ENCODE data around the gene HNRNPH2. TPM values are rescaled to one million over a fixed set of nuclear protein-coding genes. Genes with fewer than 3 reads are reported as not detected.

The HNRNPH2 gene
- total and polyA plus RNA-seq, 9 of the 15 experiments (the other 6 are each of a cell fraction or from before 2014, with no cell fraction given): 40.0 to 130 (median 60.3) TPM

DNA sequence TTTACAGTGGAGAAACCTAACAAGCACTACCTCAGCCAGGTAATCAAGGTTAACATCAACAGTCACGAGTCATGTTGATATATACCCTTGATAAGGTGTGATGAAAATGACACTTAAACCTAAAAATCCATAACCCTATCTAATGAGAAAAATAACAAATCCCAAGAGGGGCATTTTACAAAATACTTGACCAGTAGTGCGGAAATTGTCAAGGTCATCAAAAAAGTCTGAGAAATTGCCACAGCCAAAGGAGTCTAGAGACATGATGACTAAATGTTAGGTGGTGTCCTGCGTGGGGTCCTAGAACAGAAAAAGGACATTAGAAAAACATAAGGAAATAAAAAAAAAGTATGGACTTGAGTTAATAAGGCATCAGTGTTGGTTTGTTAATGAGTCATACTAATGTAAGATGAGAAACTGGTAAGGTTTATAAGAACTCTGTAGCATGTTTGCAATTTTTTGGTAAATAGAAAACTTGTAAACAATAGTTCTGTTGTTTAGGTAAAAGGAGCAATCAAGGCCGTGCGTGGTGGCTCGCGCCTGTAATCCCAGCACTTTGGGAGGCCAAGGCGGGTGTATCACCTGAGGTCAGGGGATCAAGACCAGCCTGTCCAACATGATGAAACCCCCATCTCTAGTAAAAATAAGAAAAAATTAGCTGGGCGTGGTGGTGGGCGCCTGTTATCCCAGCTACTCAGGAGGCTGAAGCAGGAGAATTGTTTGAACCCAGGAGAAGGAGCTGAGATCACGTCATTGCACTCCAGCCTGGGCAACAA lies 14.3 kb upstream of the HNRNPH2 start:
- Histone ChIP-seq H3K36me3 (ENCODE audit: control insufficient read depth, insufficient read depth, low read length) (peaks cover 58% of the 10 kb centered on the region), H3K79me2 (ENCODE audit: control insufficient read depth, insufficient read depth, low read length) (peaks cover 54% of the 10 kb centered on the region), H4K20me1 (replicated peaks; ENCODE audit: control insufficient read depth, insufficient read depth, low read length) (peaks cover 5% of the 10 kb centered on the region; the same call in 1 of the 2 replicates), H3K4me1 (replicated peaks in 1 of 2; ENCODE audit: control insufficient read depth in 2 of 2, insufficient read depth in 2 of 2, low read length in 2 of 2) (peaks cover 0 to 9% of the 10 kb centered on the region in 2 experiments; a peak in 3 of 5 replicates), H3K4me2 (ENCODE audit: insufficient read depth, low read length) (peak overlapping the region; percentile 98), H3K9me3 (replicated peaks; ENCODE audit: control insufficient read depth, insufficient read depth, low read depth, low read length) (no peaks in the 10 kb centered on the region), H3K27ac (ENCODE audit: extremely low read depth, low read depth, low read length) (peak overlapping the region; percentile 48; the same call in 2 of the 3 replicates), H3K9me1 (ENCODE audit: control insufficient read depth, insufficient read depth, low read length) (no peaks in the 10 kb centered on the region), H3K9ac (ENCODE audit: insufficient read depth in 1 of 2, low read depth in 2 of 2, low read length in 2 of 2) (peak overlapping the region in 1 of 2 experiments; percentile 99; a peak in 2 of 4 replicates), H3K27me3 (ENCODE audit: control insufficient read depth in 2 of 2, insufficient read depth in 2 of 2, low read length in 2 of 2) (no peaks in the 10 kb centered on the region), H3K4me3 (no peak overlapping the region), H2AFZ (ENCODE audit: low read depth, low read length) (no peak overlapping the region)
- ChIA-PET CTCF (ENCODE audit: low intra/inter-chr PET ratio) (no interaction called here), POLR2A (interaction anchor here (0.5 to 1.8 kb wide), 2 partner anchors 9 to 87 kb away, joined by 3 to 6 read pairs; no protein-coding TSS in a partner anchor)
- in situ Hi-C loops (cut with MboI): no loop called here
- FAIRE-seq (no peak), ATAC-seq (no peak), DNase-seq (ENCODE audit: extremely low read depth in 1 of 4, low spot score in 3 of 4) (no peak)
- BruUV-seq (replicated peaks): no TSS peak
- intact Hi-C loops (cut with micrococcal nuclease): no loop called here
- 74% methylated on average over 8 of the region's 11 CpGs for WGBS (ENCODE audit: insufficient coverage, low coverage, missing lambda C conversion rate)
- TF ChIP-seq, protein P1, sequence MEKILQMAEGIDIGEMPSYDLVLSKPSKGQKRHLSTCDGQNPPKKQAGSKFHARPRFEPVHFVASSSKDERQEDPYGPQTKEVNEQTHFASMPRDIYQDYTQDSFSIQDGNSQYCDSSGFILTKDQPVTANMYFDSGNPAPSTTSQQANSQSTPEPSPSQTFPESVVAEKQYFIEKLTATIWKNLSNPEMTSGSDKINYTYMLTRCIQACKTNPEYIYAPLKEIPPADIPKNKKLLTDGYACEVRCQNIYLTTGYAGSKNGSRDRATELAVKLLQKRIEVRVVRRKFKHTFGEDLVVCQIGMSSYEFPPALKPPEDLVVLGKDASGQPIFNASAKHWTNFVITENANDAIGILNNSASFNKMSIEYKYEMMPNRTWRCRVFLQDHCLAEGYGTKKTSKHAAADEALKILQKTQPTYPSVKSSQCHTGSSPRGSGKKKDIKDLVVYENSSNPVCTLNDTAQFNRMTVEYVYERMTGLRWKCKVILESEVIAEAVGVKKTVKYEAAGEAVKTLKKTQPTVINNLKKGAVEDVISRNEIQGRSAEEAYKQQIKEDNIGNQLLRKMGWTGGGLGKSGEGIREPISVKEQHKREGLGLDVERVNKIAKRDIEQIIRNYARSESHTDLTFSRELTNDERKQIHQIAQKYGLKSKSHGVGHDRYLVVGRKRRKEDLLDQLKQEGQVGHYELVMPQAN (IDR thresholded peaks at IDR 0.05; ENCODE audit: borderline replicate concordance): no peak
- TF ChIP-seq, protein P2, sequence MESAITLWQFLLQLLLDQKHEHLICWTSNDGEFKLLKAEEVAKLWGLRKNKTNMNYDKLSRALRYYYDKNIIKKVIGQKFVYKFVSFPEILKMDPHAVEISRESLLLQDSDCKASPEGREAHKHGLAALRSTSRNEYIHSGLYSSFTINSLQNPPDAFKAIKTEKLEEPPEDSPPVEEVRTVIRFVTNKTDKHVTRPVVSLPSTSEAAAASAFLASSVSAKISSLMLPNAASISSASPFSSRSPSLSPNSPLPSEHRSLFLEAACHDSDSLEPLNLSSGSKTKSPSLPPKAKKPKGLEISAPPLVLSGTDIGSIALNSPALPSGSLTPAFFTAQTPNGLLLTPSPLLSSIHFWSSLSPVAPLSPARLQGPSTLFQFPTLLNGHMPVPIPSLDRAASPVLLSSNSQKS (CRISPR knock-in tag; IDR thresholded peaks at IDR 0.05): no peak
- peak; percentile 39; the same call in 1 of the 2 replicates for TF ChIP-seq RBFOX2 (IDR thresholded peaks at IDR 0.05; ENCODE audit: low read depth, low read length)
- no peak for TF ChIP-seq TFAM (CRISPR knock-in tag; conservative IDR thresholded peaks at IDR 0.05)
- no peak for TF ChIP-seq FOXM1 (IDR thresholded peaks at IDR 0.05; ENCODE audit: low read depth)
- TF ChIP-seq FOXM1 (CRISPR knock-in tag; IDR thresholded peaks at IDR 0.05; ENCODE audit: low read depth): no peak
- TF ChIP-seq, protein P3, sequence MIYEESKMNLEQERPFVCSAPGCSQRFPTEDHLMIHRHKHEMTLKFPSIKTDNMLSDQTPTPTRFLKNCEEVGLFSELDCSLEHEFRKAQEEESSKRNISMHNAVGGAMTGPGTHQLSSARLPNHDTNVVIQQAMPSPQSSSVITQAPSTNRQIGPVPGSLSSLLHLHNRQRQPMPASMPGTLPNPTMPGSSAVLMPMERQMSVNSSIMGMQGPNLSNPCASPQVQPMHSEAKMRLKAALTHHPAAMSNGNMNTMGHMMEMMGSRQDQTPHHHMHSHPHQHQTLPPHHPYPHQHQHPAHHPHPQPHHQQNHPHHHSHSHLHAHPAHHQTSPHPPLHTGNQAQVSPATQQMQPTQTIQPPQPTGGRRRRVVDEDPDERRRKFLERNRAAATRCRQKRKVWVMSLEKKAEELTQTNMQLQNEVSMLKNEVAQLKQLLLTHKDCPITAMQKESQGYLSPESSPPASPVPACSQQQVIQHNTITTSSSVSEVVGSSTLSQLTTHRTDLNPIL (CRISPR knock-in tag; IDR thresholded peaks at IDR 0.05): no peak
- TF ChIP-seq, protein P4, sequence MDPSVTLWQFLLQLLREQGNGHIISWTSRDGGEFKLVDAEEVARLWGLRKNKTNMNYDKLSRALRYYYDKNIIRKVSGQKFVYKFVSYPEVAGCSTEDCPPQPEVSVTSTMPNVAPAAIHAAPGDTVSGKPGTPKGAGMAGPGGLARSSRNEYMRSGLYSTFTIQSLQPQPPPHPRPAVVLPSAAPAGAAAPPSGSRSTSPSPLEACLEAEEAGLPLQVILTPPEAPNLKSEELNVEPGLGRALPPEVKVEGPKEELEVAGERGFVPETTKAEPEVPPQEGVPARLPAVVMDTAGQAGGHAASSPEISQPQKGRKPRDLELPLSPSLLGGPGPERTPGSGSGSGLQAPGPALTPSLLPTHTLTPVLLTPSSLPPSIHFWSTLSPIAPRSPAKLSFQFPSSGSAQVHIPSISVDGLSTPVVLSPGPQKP (CRISPR knock-in tag; IDR thresholded peaks at IDR 0.05): no peak
- TF ChIP-seq, protein P5, sequence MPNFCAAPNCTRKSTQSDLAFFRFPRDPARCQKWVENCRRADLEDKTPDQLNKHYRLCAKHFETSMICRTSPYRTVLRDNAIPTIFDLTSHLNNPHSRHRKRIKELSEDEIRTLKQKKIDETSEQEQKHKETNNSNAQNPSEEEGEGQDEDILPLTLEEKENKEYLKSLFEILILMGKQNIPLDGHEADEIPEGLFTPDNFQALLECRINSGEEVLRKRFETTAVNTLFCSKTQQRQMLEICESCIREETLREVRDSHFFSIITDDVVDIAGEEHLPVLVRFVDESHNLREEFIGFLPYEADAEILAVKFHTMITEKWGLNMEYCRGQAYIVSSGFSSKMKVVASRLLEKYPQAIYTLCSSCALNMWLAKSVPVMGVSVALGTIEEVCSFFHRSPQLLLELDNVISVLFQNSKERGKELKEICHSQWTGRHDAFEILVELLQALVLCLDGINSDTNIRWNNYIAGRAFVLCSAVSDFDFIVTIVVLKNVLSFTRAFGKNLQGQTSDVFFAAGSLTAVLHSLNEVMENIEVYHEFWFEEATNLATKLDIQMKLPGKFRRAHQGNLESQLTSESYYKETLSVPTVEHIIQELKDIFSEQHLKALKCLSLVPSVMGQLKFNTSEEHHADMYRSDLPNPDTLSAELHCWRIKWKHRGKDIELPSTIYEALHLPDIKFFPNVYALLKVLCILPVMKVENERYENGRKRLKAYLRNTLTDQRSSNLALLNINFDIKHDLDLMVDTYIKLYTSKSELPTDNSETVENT (CRISPR knock-in tag; IDR thresholded peaks at IDR 0.05): no peak
- TF ChIP-seq ZNF764 (CRISPR knock-in tag; IDR thresholded peaks at IDR 0.05; ENCODE audit: low read depth): no peak

Data from K562 (cell line).